Measurements from ENCODE around the gene RAX2. TPM values are rescaled to one million over a fixed set of nuclear protein-coding genes. Genes with fewer than 3 reads are reported as not detected.

The RAX2 gene
- total and polyA plus RNA-seq, 2 of the 8 experiments (the other 6 are each of a cell fraction or from before 2014, with no cell fraction given) = 0.08 TPM; not detected in 1

DNA sequence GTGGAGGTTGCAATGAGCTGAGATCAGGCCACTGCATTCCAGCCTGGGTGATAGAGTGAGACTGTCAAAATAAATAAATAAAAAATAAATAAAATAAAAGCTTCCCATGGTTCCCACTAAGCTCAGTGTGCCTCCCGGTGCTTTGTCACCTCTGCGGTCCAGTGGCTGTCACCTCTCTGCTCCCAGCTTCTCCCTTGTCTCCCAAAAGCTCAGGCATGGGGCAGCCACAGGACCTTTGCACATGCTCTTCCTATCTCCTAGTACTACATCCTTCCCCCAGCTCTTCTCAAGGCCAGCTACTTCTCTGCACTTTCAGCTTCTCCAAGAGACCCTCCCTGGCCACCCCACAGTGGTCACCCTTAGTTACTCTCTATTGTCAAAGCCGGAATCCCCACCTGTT, 21.8 kb upstream of the RAX2 start:
- Histone ChIP-seq H2AFZ (ENCODE audit: low read length) (no peak overlapping the region), H2BK120ac (replicated peaks; ENCODE audit: low read depth, low read length) (no peak overlapping the region), H3K23me2 (ENCODE audit: low read depth, low read length) (no peaks in the 10 kb centered on the region), H3K4me3 (ENCODE audit: extremely low read depth in 1 of 4, insufficient read depth in 2 of 4, low read depth in 3 of 4, low read length in 4 of 4) (no peak overlapping the region), H3K4me1 (replicated peaks in 1 of 4; ENCODE audit: control insufficient read depth in 3 of 4, insufficient read depth in 4 of 4, low read length in 3 of 4) (no peaks in the 10 kb centered on the region), H4K91ac (replicated peaks; ENCODE audit: insufficient read length, low read length) (no peak overlapping the region), H3K14ac (ENCODE audit: insufficient read length) (no peak overlapping the region), H4K8ac (ENCODE audit: extremely low read depth, insufficient read depth, low read length) (no peak overlapping the region), H3K4ac (replicated peaks; ENCODE audit: insufficient read length, low read depth, low read length) (no peak overlapping the region), H3K9me3 (ENCODE audit: insufficient read depth in 2 of 2, low read depth in 1 of 2, low read length in 1 of 2) (peaks cover 4 to 10% of the 10 kb centered on the region in 2 experiments; a peak in 2 of 4 replicates), H3K79me1 (ENCODE audit: low read depth, low read length) (no peaks in the 10 kb centered on the region), H2AK5ac (ENCODE audit: low read depth, low read length) (no peak overlapping the region), H3K36me3 (ENCODE audit: control insufficient read depth in 2 of 4, insufficient read depth in 4 of 4, low read length in 3 of 4) (no peaks in the 10 kb centered on the region), H2BK15ac (ENCODE audit: low read length) (no peak overlapping the region), H2BK12ac (ENCODE audit: low read depth, low read length) (no peak overlapping the region), H2BK5ac (ENCODE audit: low read depth, low read length) (no peak overlapping the region), H4K20me1 (replicated peaks in 1 of 2; ENCODE audit: control insufficient read depth in 1 of 2, insufficient read depth in 2 of 2, low read length in 2 of 2) (no peaks in the 10 kb centered on the region), H3K4me2 (ENCODE audit: insufficient read depth in 1 of 2, low read depth in 2 of 2, low read length in 2 of 2) (no peak overlapping the region), H4K5ac (ENCODE audit: insufficient read length, low read depth, low read length) (no peak overlapping the region), H3K56ac (replicated peaks; ENCODE audit: insufficient read length, low read depth, low read length) (no peak overlapping the region), H3K79me2 (ENCODE audit: control insufficient read depth in 1 of 2, insufficient read depth in 2 of 2, low read length in 2 of 2) (no peaks in the 10 kb centered on the region), H2BK20ac (ENCODE audit: low read length) (no peak overlapping the region), H3K23ac (ENCODE audit: insufficient read length) (no peak overlapping the region), H3K27me3 (replicated peaks in 1 of 4; ENCODE audit: control insufficient read depth in 3 of 4, extremely low read depth in 1 of 4, insufficient read depth in 3 of 4, low read length in 3 of 4) (peaks cover 0 to 3% (median 0%) of the 10 kb centered on the region in 4 experiments; a peak in 1 of 7 replicates), H3K9ac (replicated peaks in 1 of 4; ENCODE audit: extremely low read depth in 1 of 4, low read depth in 3 of 4, low read length in 3 of 4) (no peak overlapping the region), H3K27ac (ENCODE audit: low read depth, low read length) (no peak overlapping the region), H3K18ac (ENCODE audit: extremely low read depth, low read length) (no peak overlapping the region)
- FAIRE-seq = no peak
- WGBS, 2 experiments (ENCODE audit: extremely low coverage in 1 of 2, insufficient coverage in 1 of 2, insufficient read length in 1 of 2, insufficient replicate concordance in 2 of 2, low coverage in 1 of 2, low lambda C conversion rate in 2 of 2, missing lambda C conversion rate in 1 of 2) = 94% methylated on average over 3 of the region's 3 CpGs; no CpG with 5 or more reads in 1 of the 2 experiments
- DNase-seq (ENCODE audit: low read depth in 1 of 2, low spot score in 2 of 2) = no peak
- ChIA-PET CTCF (ENCODE audit: partially characterized antibody) (interaction anchor here (0.9 to 1.3 kb wide), 3 partner anchors 10 to 347 kb away, joined by 3 read pairs; no protein-coding TSS in a partner anchor), POLR2A (ENCODE audit: partially characterized antibody) (interaction anchor here (1.2 to 2.0 kb wide), 4 partner anchors 28 to 73 kb away, joined by 3 to 6 read pairs (median 4); partner anchors contain the start of gene APBA3)
- TF ChIP-seq BACH1 (IDR thresholded peaks at IDR 0.05; ENCODE audit: low read length) = no peak
- no peak for TF ChIP-seq ASH2L (IDR thresholded peaks at IDR 0.05; ENCODE audit: low read length)
- TF ChIP-seq, protein P1, sequence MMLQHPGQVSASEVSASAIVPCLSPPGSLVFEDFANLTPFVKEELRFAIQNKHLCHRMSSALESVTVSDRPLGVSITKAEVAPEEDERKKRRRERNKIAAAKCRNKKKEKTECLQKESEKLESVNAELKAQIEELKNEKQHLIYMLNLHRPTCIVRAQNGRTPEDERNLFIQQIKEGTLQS (IDR thresholded peaks at IDR 0.05; ENCODE audit: insufficient read depth, low read depth, low read length) = no peak
- TF ChIP-seq HDAC2 (IDR thresholded peaks at IDR 0.05; ENCODE audit: borderline replicate concordance in 1 of 2, low read depth in 2 of 2, low read length in 2 of 2) = no peak
- no peak for TF ChIP-seq SUZ12 (IDR thresholded peaks at IDR 0.05; ENCODE audit: low read length)
- TF ChIP-seq BRCA1 (IDR thresholded peaks at IDR 0.05; ENCODE audit: low read depth, low read length) = no peak
- no peak for TF ChIP-seq CBX5 (IDR thresholded peaks at IDR 0.05; ENCODE audit: low read depth, low read length)
- TF ChIP-seq, protein P2, sequence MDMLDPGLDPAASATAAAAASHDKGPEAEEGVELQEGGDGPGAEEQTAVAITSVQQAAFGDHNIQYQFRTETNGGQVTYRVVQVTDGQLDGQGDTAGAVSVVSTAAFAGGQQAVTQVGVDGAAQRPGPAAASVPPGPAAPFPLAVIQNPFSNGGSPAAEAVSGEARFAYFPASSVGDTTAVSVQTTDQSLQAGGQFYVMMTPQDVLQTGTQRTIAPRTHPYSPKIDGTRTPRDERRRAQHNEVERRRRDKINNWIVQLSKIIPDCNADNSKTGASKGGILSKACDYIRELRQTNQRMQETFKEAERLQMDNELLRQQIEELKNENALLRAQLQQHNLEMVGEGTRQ (IDR thresholded peaks at IDR 0.05; ENCODE audit: low read length) = no peak
- no peak for TF ChIP-seq SAP30 (IDR thresholded peaks at IDR 0.05; ENCODE audit: insufficient read depth, insufficient replicate concordance, low read length)
- no peak for TF ChIP-seq SRF (IDR thresholded peaks at IDR 0.05; ENCODE audit: low read depth, low read length)
- TF ChIP-seq NANOG (IDR thresholded peaks at IDR 0.05; ENCODE audit: insufficient read depth, low read depth, low read length, poor library complexity, severe bottlenecking) = no peak
- TF ChIP-seq JUN (IDR thresholded peaks at IDR 0.05; ENCODE audit: low read depth, low read length) = no peak
